K562 (cell line): Measurements from ENCODE around the gene HIVEP3. TPM values are rescaled to one million over a fixed set of nuclear protein-coding genes. Genes with fewer than 3 reads are reported as not detected.
A peak's percentile ranks its signal among the peaks of the same experiment; 100 is the strongest.

Experiments
- ATAC-seq: fragments of 200-7000 bp; cut with Tn5 transposase; 3 replicates; pipeline ENCODE4 v1.9.1; 2020; ENCODE audit warnings: moderate library complexity
- BruUV-seq: library from RNA; stranded (reverse); fragments of 400-500 nt; replicated peaks from 2 replicates; lab custom pipeline; 2021; lab: Mats Ljungman, UMichigan
- CTCF ChIA-PET: fragments of 300-600 bp; formaldehyde crosslinking; extraction: SDS; loops from one replicate; lab custom pipeline; 2021; ENCODE audit warnings: low intra/inter-chr PET ratio; lab: Yijun Ruan, JAX
- POLR2A ChIA-PET: fragments of 300-600, 350-650 bp; sonication (Branson Sonifier 250); formaldehyde crosslinking; extraction: SDS; loops from one replicate; lab custom pipeline; 2021; ENCODE audit warnings: antibody characterized with exemption, inconsistent platforms; lab: Yijun Ruan, JAX
- DNase-seq, 4 experiments: peaks; one replicate each; pipeline versions ENCODE4 v3.0.0 to v3.0.0-alpha.2; 2011 to 2018; ENCODE audit warnings: low spot score in 3 of 4, mixed read lengths in 3 of 4; ENCODE audit errors: extremely low read depth in 1 of 4
- FAIRE-seq: peaks from 2 replicates; lab custom pipeline; 2011; peaks lifted over from hg19 to GRCh38; lab: Jason Lieb, UNC
- H2AFZ ChIP-seq: 2 replicates; pipeline ENCODE4 v1.6.0; 2011; ENCODE audit warnings: low read depth, low read length, control low read depth, inconsistent platforms
- H3K27ac ChIP-seq: fragments of 200-600 bp; 3 replicates; pipeline ENCODE4 v1.8.0; 2011; ENCODE audit warnings: low read depth, mild to moderate bottlenecking, control low read depth, inconsistent platforms, low read length, moderate library complexity, mixed read lengths; ENCODE audit errors: extremely low read depth
- H3K27me3 ChIP-seq, 2 experiments: fragments of 300-600 bp in 1 of 2; 2 replicates in 1 of 2; 3 replicates in 1 of 2; pipeline versions ENCODE4 v1.6.0 to v1.8.0; 2011; ENCODE audit warnings: inconsistent platforms in 2 of 2, low read length in 2 of 2, mild to moderate bottlenecking in 1 of 2, mixed read lengths in 1 of 2, moderate library complexity in 1 of 2; ENCODE audit not compliant: control insufficient read depth in 2 of 2, insufficient read depth in 2 of 2
- H3K36me3 ChIP-seq: fragments of 300-600 bp; 3 replicates; pipeline ENCODE4 v1.8.0; 2011; ENCODE audit warnings: mild to moderate bottlenecking, low read length, inconsistent platforms; ENCODE audit not compliant: control insufficient read depth, insufficient read depth
- H3K4me1 ChIP-seq, 2 experiments: fragments of 200-600 bp in 1 of 2; replicated peaks in 1 of 2; 2 replicates in 1 of 2; 3 replicates in 1 of 2; pipeline versions ENCODE4 v1.5.1 to v1.8.0; 2011; ENCODE audit warnings: inconsistent platforms in 2 of 2, low read length in 2 of 2, mild to moderate bottlenecking in 1 of 2, mixed read lengths in 1 of 2, moderate library complexity in 1 of 2; ENCODE audit not compliant: control insufficient read depth in 2 of 2, insufficient read depth in 2 of 2
- H3K4me2 ChIP-seq: 2 replicates; pipeline ENCODE4 v1.6.1; 2011; ENCODE audit warnings: low read length, control low read depth, inconsistent platforms, mixed read lengths; ENCODE audit not compliant: insufficient read depth
- H3K4me3 ChIP-seq: fragments of 200-600 bp; sonication (generic), shearing (Covaris generic); 2 replicates; pipeline ENCODE4 v1.5.1; 2016; ENCODE audit warnings: control low read depth, inconsistent platforms
- H3K79me2 ChIP-seq: fragments of 200-600 bp; 3 replicates; pipeline ENCODE4 v1.8.0; 2011; ENCODE audit warnings: low read length, inconsistent platforms; ENCODE audit not compliant: control insufficient read depth, insufficient read depth
- H3K9ac ChIP-seq, 2 experiments: 2 replicates each; pipeline versions ENCODE4 v1.6.0 to v1.6.1; 2011; ENCODE audit warnings: low read depth in 2 of 2, low read length in 2 of 2, control low read depth in 1 of 2, inconsistent platforms in 1 of 2, mild to moderate bottlenecking in 1 of 2, mixed read lengths in 1 of 2; ENCODE audit not compliant: insufficient read depth in 1 of 2
- H3K9me1 ChIP-seq: one replicate; pipeline ENCODE4 v1.6.0; 2011; ENCODE audit warnings: inconsistent platforms, mild to moderate bottlenecking, low read length, moderate library complexity; ENCODE audit not compliant: control insufficient read depth, insufficient read depth
- H3K9me3 ChIP-seq: replicated peaks from 2 replicates; pipeline ENCODE4 v1.5.1; 2011; ENCODE audit warnings: low read depth, low read length, inconsistent platforms; ENCODE audit not compliant: control insufficient read depth, insufficient read depth
- H4K20me1 ChIP-seq: replicated peaks from 2 replicates; pipeline ENCODE4 v1.6.1; 2011; ENCODE audit warnings: low read length, inconsistent platforms, mixed read lengths; ENCODE audit not compliant: control insufficient read depth, insufficient read depth
- C11orf30 ChIP-seq: fragments of 450-650 bp; IDR thresholded peaks from 2 replicates; pipeline ENCODE4 v1.6.1; 2016; ENCODE audit warnings: low read depth, mild to moderate bottlenecking
- CTCF ChIP-seq, 3 experiments: IDR thresholded peaks in 2 of 3; conservative IDR thresholded peaks in 1 of 3; 2 replicates each; pipeline ENCODE4 v1.5.1; 2011 to 2012; ENCODE audit warnings: low read length in 3 of 3, mild to moderate bottlenecking in 3 of 3, control low read depth in 2 of 3, improper control_type of control experiment in 1 of 3, inconsistent platforms in 1 of 3, low read depth in 1 of 3, mixed read lengths in 1 of 3, moderate library complexity in 1 of 3; ENCODE audit not compliant: insufficient read depth in 2 of 3
- PHF20 ChIP-seq: fragments of 450-650 bp; IDR thresholded peaks from 2 replicates; pipeline ENCODE4 v1.6.1; 2018; ENCODE audit not compliant: partially characterized antibody
- TAF1 ChIP-seq: IDR thresholded peaks from 2 replicates; pipeline ENCODE4 v1.6.1; 2011; ENCODE audit warnings: mild to moderate bottlenecking, low read length, moderate library complexity; ENCODE audit not compliant: insufficient read depth, control insufficient read depth, severe bottlenecking; ENCODE audit errors: extremely low read depth
- ZBTB40 ChIP-seq, 2 experiments: fragments of 450-650 bp in 1 of 2; sonication (generic) in 1 of 2; formaldehyde crosslinking in 1 of 2; IDR thresholded peaks; 2 replicates each; pipeline versions ENCODE4 v1.7.1 to v1.9.0; 2016 to 2022; ENCODE audit warnings: inconsistent platforms in 1 of 2, mild to moderate bottlenecking in 1 of 2, missing genetic modification reagents in 1 of 2
- ZNF311 ChIP-seq: fragments of 250-450 bp; sonication (Bioruptor Pico); IDR thresholded peaks from 2 replicates; pipeline ENCODE4 v1.4.0; 2020; ENCODE audit warnings: mild to moderate bottlenecking, moderate library complexity
- ZNF316 ChIP-seq: fragments of 450-650 bp; IDR thresholded peaks from 2 replicates; pipeline ENCODE4 v1.6.1; 2016
- ZNF324 ChIP-seq: fragments of 250-450 bp; sonication (Bioruptor Pico); IDR thresholded peaks from 2 replicates; pipeline ENCODE4 v1.4.0; 2020; ENCODE audit warnings: mild to moderate bottlenecking
- WGBS: fragments of 100-300 bp; shearing (Covaris generic); methylation state at CpG from one replicate; pipeline ENCODE4 v1.1.6; 2016; ENCODE audit warnings: low coverage, mixed read lengths; ENCODE audit not compliant: insufficient coverage; ENCODE audit errors: missing lambda C conversion rate; 5-methylcytosine and 5-hydroxymethylcytosine counted together
- in situ Hi-C: fragments of 300-500 bp; cut with MboI; formaldehyde crosslinking; loops from 4 replicates; pipeline ENCODE4 v1.15.0; 2018; ENCODE audit warnings: inconsistent platforms, mixed read lengths
- intact Hi-C: fragments of 100-400 bp; cut with micrococcal nuclease; formaldehyde crosslinking; loops from 2 replicates; pipeline ENCODE4 v1.14.2; 2022
- polyA plus RNA-seq, 8 experiments: library from polyadenylated mRNA; depleted of rRNA in 4 of 8; stranded (reverse) in 5 of 8; unstranded in 3 of 8; fragments of >200 nt; fragmentation: Nextera tagmentation in 2 of 8; fragmentation: Illumina TruSeq in 1 of 8; extraction: Ambion mirVana in 2 of 8; extraction: Trizol in 1 of 8; gene quantifications; 2 replicates each; pipeline versions ENCODE4 v1.2.1 to v1.2.3, GENCODE V29; 2011 to 2014; ENCODE audit warnings: inconsistent platforms in 1 of 8, missing spikeins in 1 of 8
- total RNA-seq, 7 experiments: library from RNA; depleted of rRNA in 6 of 7; stranded (reverse); fragments of >200 nt in 6 of 7; fragmentation: Illumina TruSeq in 2 of 7; extraction: Trizol in 2 of 7; gene quantifications; 2 replicates each; pipeline versions ENCODE4 v1.2.1 to v1.2.3, GENCODE V29; 2011 to 2021; ENCODE audit warnings: low replicate concordance in 1 of 7
- TF ChIP-seq, protein P1 (sequence below): fragments of 250-450 bp; sonication (Bioruptor Pico); IDR thresholded peaks from 2 replicates; pipeline ENCODE4 v1.8.0; 2022; ENCODE audit warnings: moderate library complexity, mild to moderate bottlenecking, inconsistent platforms

The HIVEP3 gene
- total and polyA plus RNA-seq, 9 of the 15 experiments (the other 6 are each of a cell fraction or from before 2014, with no cell fraction given): 0.09 to 0.58 (median 0.34) TPM; not detected in 1

DNA sequence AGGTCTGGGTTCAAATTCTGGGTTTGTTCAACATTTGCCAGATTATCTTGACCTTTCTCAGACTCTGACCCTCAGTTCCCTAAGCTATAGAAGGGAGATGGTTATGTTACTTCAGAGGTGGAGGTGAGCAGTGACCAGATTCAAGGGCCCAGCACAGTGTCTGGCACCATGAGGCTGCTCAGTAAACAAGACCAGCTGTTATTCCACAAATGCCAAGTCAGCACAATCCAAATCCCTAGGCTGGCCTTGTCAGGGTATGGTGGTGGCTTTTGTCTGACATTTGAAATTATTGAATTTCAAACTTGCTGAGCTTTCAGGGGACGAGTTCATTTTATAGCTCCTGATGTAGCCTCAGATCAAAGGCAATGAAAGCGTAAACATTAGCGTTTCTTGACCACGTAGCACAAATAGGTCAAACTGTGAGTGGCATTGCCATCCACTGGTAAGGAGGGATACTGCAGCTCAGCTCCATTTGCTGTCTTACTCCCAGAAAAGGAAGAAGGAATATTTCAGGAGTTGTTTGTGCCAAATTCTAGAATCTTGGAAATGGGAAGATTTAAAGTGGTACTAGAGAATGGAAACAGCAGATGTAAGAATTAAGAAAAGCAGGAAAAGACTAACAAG is 339.9 kb downstream of the HIVEP3 start:
- Histone ChIP-seq H3K9me3 (no peaks in the 10 kb centered on the region), H2AFZ (no peak overlapping the region; the same call in 1 of the 2 replicates), H4K20me1 (peaks cover 19% of the 10 kb centered on the region), H3K27ac (no peak overlapping the region), H3K79me2 (no peaks in the 10 kb centered on the region), H3K4me1 (peaks cover 0 to 4% of the 10 kb centered on the region in 2 experiments; a peak in 1 of 5 replicates), H3K4me2 (peak overlapping the region; percentile 17; the same call in 1 of the 2 replicates), H3K9me1 (no peaks in the 10 kb centered on the region), H3K27me3 (peaks cover 19 to 45% of the 10 kb centered on the region in 2 experiments), H3K36me3 (no peaks in the 10 kb centered on the region), H3K4me3 (no peak overlapping the region), H3K9ac (no peak overlapping the region)
- in situ Hi-C loops (loop anchor here (10.0 kb wide), 1 partner anchor 566 kb away; no protein-coding TSS in a partner anchor), intact Hi-C loops (loop anchor here (1.0 to 10.0 kb wide), 3 partner anchors 63 to 596 kb away; no protein-coding TSS in a partner anchor)
- whole genome bisulfite sequencing: 1% methylated on average over 4 of the region's 4 CpGs
- ATAC-seq (peak; percentile 63), DNase-seq (peak; percentile 18 to 59 (median 51)), FAIRE-seq (peak; percentile 89)
- POLR2A ChIA-PET: interaction anchor here (0.5 to 2.3 kb wide), 4 partner anchors 10 to 320 kb away, joined by 3 to 7 read pairs (median 4); no protein-coding TSS in a partner anchor
- CTCF ChIA-PET: interaction anchor here (0.5 to 0.6 kb wide), 2 partner anchors 110 to 1837 kb away, joined by 3 to 5 read pairs; no protein-coding TSS in a partner anchor
- no TSS peak for BruUV-seq
- TF ChIP-seq ZNF311: no peak
- TF ChIP-seq ZNF316: peak; percentile 98
- peak; percentile 54 to 73 (median 67) for TF ChIP-seq CTCF (IDR thresholded peaks at IDR 0.05 in 2 of 3, conservative IDR thresholded peaks at IDR 0.05 in 1 of 3; ENCODE audit: insufficient read depth in 2 of 3, low read depth in 1 of 3, low read length in 3 of 3)
- TF ChIP-seq C11orf30: peak; percentile 97
- no peak for TF ChIP-seq ZBTB40 (IDR thresholded peaks at IDR 0.05)
- no peak for TF ChIP-seq ZBTB40 (CRISPR knock-in tag; IDR thresholded peaks at IDR 0.05)
- no peak for TF ChIP-seq TAF1
- TF ChIP-seq, protein P1, sequence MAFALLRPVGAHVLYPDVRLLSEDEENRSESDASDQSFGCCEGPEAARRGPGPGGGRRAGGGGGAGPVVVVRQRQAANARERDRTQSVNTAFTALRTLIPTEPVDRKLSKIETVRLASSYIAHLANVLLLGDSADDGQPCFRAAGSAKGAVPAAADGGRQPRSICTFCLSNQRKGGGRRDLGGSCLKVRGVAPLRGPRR: no peak
- TF ChIP-seq PHF20: no peak
- TF ChIP-seq ZNF324: no peak
